ENCODE data around the gene KAZN.

Gene KAZN

GRCh38 chr1:14677292-14677971 lies 78.9 kb downstream of the KAZN start:
- DNase-seq (ENCODE audit: low read depth), result no peak

GRCh38 chr1:14678011-14678638 lies 79.6 kb downstream of the KAZN start:
- no peak for DNase-seq (ENCODE audit: low read depth)

GRCh38 chr1:14679027-14679688 lies 80.7 kb downstream of the KAZN start:
- no peak for DNase-seq (ENCODE audit: low read depth)

GRCh38 chr1:14681182-14681581 lies 82.7 kb downstream of the KAZN start:
- DNase-seq (ENCODE audit: low read depth), result no peak

GRCh38 chr1:14682941-14683621 lies 84.6 kb downstream of the KAZN start:
- no peak for DNase-seq (ENCODE audit: low read depth)

- DNase-seq (ENCODE audit: low read depth), result no peak
These were observed 86.6 kb downstream of the KAZN start for GRCh38 chr1:14685078-14685477.

GRCh38 chr1:14686701-14687100 lies 88.2 kb downstream of the KAZN start:
- no peak for DNase-seq (ENCODE audit: low read depth)

GRCh38 chr1:14687147-14687546 lies 88.7 kb downstream of the KAZN start:
- no peak for DNase-seq (ENCODE audit: low read depth)

GRCh38 chr1:14689996-14690615 lies 91.6 kb downstream of the KAZN start:
- no peak for DNase-seq (ENCODE audit: low read depth)

GRCh38 chr1:14693949-14694348 lies 95.5 kb downstream of the KAZN start:
- no peak for DNase-seq (ENCODE audit: low read depth)

- DNase-seq (ENCODE audit: low read depth), result no peak
These were observed 96.1 kb downstream of the KAZN start for GRCh38 chr1:14694589-14694988.

GRCh38 chr1:14696761-14697160 lies 98.3 kb downstream of the KAZN start:
- DNase-seq (ENCODE audit: low read depth), result no peak

- DNase-seq (ENCODE audit: low read depth), result no peak
These were observed 98.9 kb downstream of the KAZN start for GRCh38 chr1:14697353-14697752.

GRCh38 chr1:14698314-14698713 lies 99.8 kb downstream of the KAZN start:
- DNase-seq (ENCODE audit: low read depth), result no peak

- no peak for DNase-seq (ENCODE audit: low read depth)
These were observed 101.1 kb downstream of the KAZN start for GRCh38 chr1:14699620-14700019.

GRCh38 chr1:14704846-14705245 lies 106.4 kb downstream of the KAZN start:
- DNase-seq (ENCODE audit: low read depth), result no peak

- no peak for DNase-seq (ENCODE audit: low read depth)
These were observed 107.3 kb downstream of the KAZN start for GRCh38 chr1:14705824-14706223.

GRCh38 chr1:14706631-14707030 lies 108.1 kb downstream of the KAZN start:
- DNase-seq (ENCODE audit: low read depth), result no peak

- no peak for DNase-seq (ENCODE audit: low read depth)
These were observed 109.3 kb downstream of the KAZN start for GRCh38 chr1:14707531-14708445.

GRCh38 chr1:14710331-14710730 lies 111.8 kb downstream of the KAZN start:
- DNase-seq (ENCODE audit: low read depth), result no peak

- DNase-seq (ENCODE audit: low read depth), result no peak
These were observed 113.7 kb downstream of the KAZN start for GRCh38 chr1:14712136-14712535.
